ENCODE results near the gene ZFP37.
"Not testable (repeated sequence)": the region's sequence is repeated elsewhere in the genome, so short reads cannot be mapped to it uniquely, and the experiment has no call there.

- TF ChIP-seq CTCF (IDR thresholded peaks at IDR 0.05; ENCODE audit: insufficient read depth, low read length); REST (IDR thresholded peaks at IDR 0.05; ENCODE audit: insufficient replicate concordance, low read depth); GABPA (IDR thresholded peaks at IDR 0.05; ENCODE audit: low read depth); POLR2AphosphoS5 (IDR thresholded peaks at IDR 0.05; ENCODE audit: low read depth); SPI1 (IDR thresholded peaks at IDR 0.05; ENCODE audit: borderline replicate concordance, low read depth): not testable (repeated sequence)
These were observed 32.6 kb upstream of the ZFP37 start for GRCh38 chr9:113089143-113089505.

Measured in HL-60 (cell line).